NCI-H345 treated with DMSO at 0.1 percent for 48 hours (cell line): ENCODE measurements around the gene ABCC5.
"Not testable (repeated sequence)": the region's sequence is repeated elsewhere in the genome, so short reads cannot be mapped to it uniquely, and the experiment has no call there.

Experiments used
- DNase-seq: peaks from one replicate; lab custom pipeline; 2025; ENCODE audit not compliant: unreplicated experiment; lab: John Stamatoyannopoulos, UW

ABCC5 gene

GRCh38 chr3:184017672-184018423, at the start of gene ABCC5:
ABCC5 (minus strand) TSS chr3:184017884; CDS start chr3:184014392, 3,492 bp downstream.
- peak; percentile 98 for DNase-seq

- no peak for DNase-seq
Measured at GRCh38 chr3:184066211-184066610, 48.5 kb upstream of the ABCC5 start.

- no peak for DNase-seq
Measured at GRCh38 chr3:184062637-184063036, 45.0 kb upstream of the ABCC5 start.

GRCh38 chr3:184059424-184059823, 41.7 kb upstream of the ABCC5 start:
- no peak for DNase-seq

- no peak for DNase-seq
Measured at GRCh38 chr3:184058029-184058428, 40.3 kb upstream of the ABCC5 start.

- no peak for DNase-seq
Measured at GRCh38 chr3:184052767-184053166, 35.1 kb upstream of the ABCC5 start, which contains the start of gene HTR3C. HTR3C (plus strand) TSS chr3:184053047; CDS start chr3:184053081, 34 bp downstream.

GRCh38 chr3:184050217-184050847, 32.6 kb upstream of the ABCC5 start:
- DNase-seq: peak; percentile 32

GRCh38 chr3:184045995-184046394, 28.3 kb upstream of the ABCC5 start:
- DNase-seq: no peak

- no peak for DNase-seq
Measured at GRCh38 chr3:184042617-184043016, 24.9 kb upstream of the ABCC5 start.

GRCh38 chr3:184040010-184040409, 22.3 kb upstream of the ABCC5 start:
- no peak for DNase-seq

GRCh38 chr3:184039414-184039813, 21.7 kb upstream of the ABCC5 start:
- DNase-seq: no peak

GRCh38 chr3:184038307-184038706, 20.6 kb upstream of the ABCC5 start:
- not testable (repeated sequence) for DNase-seq

- no peak for DNase-seq
Measured at GRCh38 chr3:184037816-184038215, 20.1 kb upstream of the ABCC5 start.

- DNase-seq: no peak
Measured at GRCh38 chr3:184031187-184031792, 13.6 kb upstream of the ABCC5 start, which contains the start of gene HTR3D. HTR3D (plus strand) TSS chr3:184031742; CDS start chr3:184031742, 0 bp downstream.

GRCh38 chr3:184030536-184030935, 12.9 kb upstream of the ABCC5 start:
- DNase-seq: no peak

- DNase-seq: no peak
Measured at GRCh38 chr3:184029443-184029842, 11.8 kb upstream of the ABCC5 start.

GRCh38 chr3:184028275-184028890, 10.7 kb upstream of the ABCC5 start:
- DNase-seq: not testable (repeated sequence)

GRCh38 chr3:184025256-184025655, 7.6 kb upstream of the ABCC5 start:
- DNase-seq: not testable (repeated sequence)

GRCh38 chr3:184022323-184022722, 4.6 kb upstream of the ABCC5 start:
- DNase-seq: no peak

- DNase-seq: no peak
Measured at GRCh38 chr3:184018424-184018973, 815 bp upstream of the ABCC5 start.
